Hepatocyte (in vitro differentiated cells): ENCODE measurements around the gene DYRK3. TPM values are rescaled to one million over a fixed set of nuclear protein-coding genes. Genes with fewer than 3 reads are reported as not detected.

ENCODE experiments used
- DNase-seq: peaks from one replicate; pipeline ENCODE4 v3.0.0-alpha.2; 2016; ENCODE audit warnings: low spot score
- H2AFZ ChIP-seq: fragments of 200-600 bp; sonication (generic); 2 replicates; pipeline ENCODE4 v1.6.0; 2016; ENCODE audit warnings: antibody characterized with exemption, mild to moderate bottlenecking
- H3K27ac ChIP-seq: fragments of 200-600 bp; sonication (generic); 2 replicates; pipeline ENCODE4 v1.5.1; 2016; ENCODE audit warnings: mild to moderate bottlenecking
- H3K27me3 ChIP-seq: fragments of 200-600 bp; sonication (generic); 2 replicates; pipeline ENCODE4 v1.6.1; 2016
- H3K36me3 ChIP-seq: fragments of 200-600 bp; sonication (generic); replicated peaks from 2 replicates; pipeline ENCODE4 v1.5.1; 2016; ENCODE audit warnings: low read depth; ENCODE audit not compliant: insufficient read depth
- H3K4me1 ChIP-seq: fragments of 200-600 bp; sonication (generic); 2 replicates; pipeline ENCODE4 v1.5.1; 2016; ENCODE audit warnings: mild to moderate bottlenecking, moderate library complexity; ENCODE audit not compliant: insufficient read depth
- H3K4me2 ChIP-seq: fragments of 200-600 bp; sonication (generic); 2 replicates; pipeline ENCODE4 v1.6.0; 2016
- H3K4me3 ChIP-seq: fragments of 200-600 bp; sonication (generic); 2 replicates; pipeline ENCODE4 v1.5.1; 2016; ENCODE audit warnings: mild to moderate bottlenecking
- H3K79me2 ChIP-seq: fragments of 200-600 bp; sonication (generic); 2 replicates; pipeline ENCODE4 v1.6.0; 2017; ENCODE audit warnings: mild to moderate bottlenecking
- H3K9me2 ChIP-seq: fragments of 200-600 bp; sonication (generic); replicated peaks from 2 replicates; pipeline ENCODE4 v1.6.0; 2017; ENCODE audit warnings: mild to moderate bottlenecking; ENCODE audit not compliant: insufficient read depth
- H3K9me3 ChIP-seq: fragments of 200-600 bp; sonication (generic); 2 replicates; pipeline ENCODE4 v1.5.1; 2016; ENCODE audit warnings: low read depth, mild to moderate bottlenecking
- H4K20me1 ChIP-seq: fragments of 200-600 bp; sonication (generic); 2 replicates; pipeline ENCODE4 v1.6.0; 2016; ENCODE audit warnings: mild to moderate bottlenecking; ENCODE audit not compliant: insufficient read depth, poor library complexity, severe bottlenecking
- EZH2 ChIP-seq: fragments of 200-600 bp; sonication (generic); IDR thresholded peaks from 2 replicates; pipeline ENCODE4 v1.6.1; 2016; ENCODE audit warnings: antibody characterized with exemption, mild to moderate bottlenecking, borderline replicate concordance
- EZH2phosphoT487 ChIP-seq: fragments of 200-600 bp; sonication (generic); IDR thresholded peaks from one replicate; pipeline ENCODE4 v1.6.1; 2018; ENCODE audit warnings: antibody characterized with exemption, mild to moderate bottlenecking, low read depth, moderate library complexity; ENCODE audit not compliant: unreplicated experiment, severe bottlenecking
- WGBS: methylation state at CpG from one replicate; pipeline ENCODE4 v1.1.6; 2016; ENCODE audit warnings: low lambda C conversion rate; ENCODE audit errors: missing lambda C conversion rate; 5-methylcytosine and 5-hydroxymethylcytosine counted together
- polyA plus RNA-seq: library from polyadenylated mRNA; unstranded; fragments of >200 nt; fragmentation: Nextera tagmentation; extraction: Ambion mirVana; gene quantifications from 2 replicates; pipeline ENCODE4 v1.2.1, GENCODE V29; 2016
- total RNA-seq: library from RNA; depleted of rRNA; stranded (reverse); fragments of >200 nt; gene quantifications from 2 replicates; pipeline ENCODE4 v1.2.3, GENCODE V29; 2014
- TF ChIP-seq, protein P1 (sequence below): fragments of 200-600 bp; sonication (generic); IDR thresholded peaks from 2 replicates; pipeline ENCODE4 v1.5.1; 2016; ENCODE audit warnings: antibody characterized with exemption, mild to moderate bottlenecking; ENCODE audit not compliant: poor library complexity

DYRK3 gene
- total and polyA plus RNA-seq, 2 experiments from 2014 or later = 5.8 to 6.2 TPM

DNA sequence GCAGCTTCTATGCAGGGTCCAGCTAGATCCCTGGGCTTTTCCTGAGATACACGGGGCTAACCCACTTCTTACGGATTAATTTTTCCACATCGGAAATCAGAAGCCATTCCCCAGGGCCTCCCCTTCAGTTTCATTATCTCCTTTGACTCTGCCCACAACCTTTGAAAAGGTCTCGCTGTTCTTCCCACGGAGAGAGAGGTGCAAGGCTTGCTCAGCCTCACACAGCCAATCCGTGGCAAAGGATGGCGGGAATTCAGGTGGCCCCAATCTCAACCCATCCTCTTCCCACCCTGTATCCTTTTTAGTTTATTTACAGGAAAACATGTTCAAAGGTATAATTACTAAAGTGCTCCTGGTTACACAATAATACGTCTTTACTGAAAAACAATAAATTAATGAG lies 48.7 kb downstream of the DYRK3 start:
- peak overlapping the region; percentile 40 for H3K4me3 ChIP-seq
- H4K20me1 ChIP-seq = peaks cover 32% of the 10 kb centered on the region
- peak overlapping the region; percentile 78 for H2AFZ ChIP-seq
- H3K4me1 ChIP-seq = peaks cover 33% of the 10 kb centered on the region
- no peaks in the 10 kb centered on the region for H3K27me3 ChIP-seq
- H3K36me3 ChIP-seq = no peaks in the 10 kb centered on the region
- no peak overlapping the region for H3K27ac ChIP-seq
- peaks cover 34% of the 10 kb centered on the region for H3K79me2 ChIP-seq
- H3K9me2 ChIP-seq = no peaks in the 10 kb centered on the region
- H3K4me2 ChIP-seq = peak overlapping the region; percentile 88
- DNase-seq = no peak
- WGBS = 62% methylated on average over 8 of the region's 8 CpGs
- no peaks in the 10 kb centered on the region for H3K9me3 ChIP-seq
- TF ChIP-seq EZH2phosphoT487 (no peak), EZH2 (no peak)

DNA sequence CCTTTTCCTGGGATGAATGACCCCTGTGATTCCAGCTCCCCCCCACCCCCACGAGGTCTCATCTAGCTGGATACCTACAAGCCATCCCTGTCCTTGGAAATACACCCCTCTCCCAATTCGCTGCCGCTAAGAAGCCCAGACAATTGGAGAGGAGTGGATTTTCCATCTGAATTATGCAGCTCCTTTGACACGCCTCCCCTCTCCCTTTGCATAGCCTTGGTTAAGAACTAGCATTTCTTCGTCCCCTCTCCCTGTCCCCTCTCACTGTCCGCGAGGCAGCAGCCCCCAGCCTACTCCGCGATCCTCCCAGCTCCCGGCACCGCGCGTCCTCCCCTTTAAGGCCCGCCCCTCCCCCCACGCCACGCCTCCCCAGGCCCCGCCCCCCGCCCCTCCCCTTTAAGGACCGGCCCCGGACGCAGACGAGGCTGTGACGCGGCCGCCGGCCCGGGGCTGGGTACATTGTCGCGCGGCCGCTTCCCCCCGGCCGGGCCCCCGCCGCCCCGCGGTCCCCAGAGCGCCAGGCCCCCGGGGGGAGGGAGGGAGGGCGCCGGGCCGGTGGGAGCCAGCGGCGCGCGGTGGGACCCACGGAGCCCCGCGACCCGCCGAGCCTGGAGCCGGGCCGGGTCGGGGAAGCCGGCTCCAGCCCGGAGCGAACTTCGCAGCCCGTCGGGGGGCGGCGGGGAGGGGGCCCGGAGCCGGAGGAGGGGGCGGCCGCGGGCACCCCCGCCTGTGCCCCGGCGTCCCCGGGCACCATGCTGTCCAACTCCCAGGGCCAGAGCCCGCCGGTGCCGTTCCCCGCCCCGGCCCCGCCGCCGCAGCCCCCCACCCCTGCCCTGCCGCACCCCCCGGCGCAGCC lies 49.4 kb downstream of the DYRK3 start, which contains the start of gene MAPKAPK2:
Gene MAPKAPK2 (plus strand): TSS at position 428 of the 856 bp plus-strand sequence. CDS start 325 bp downstream, at position 753.
- TF ChIP-seq EZH2phosphoT487 = no peak
- TF ChIP-seq EZH2 = no peak
- Histone ChIP-seq H3K9me2 (no peaks in the 10 kb centered on the region), H3K4me2 (peak within 1 kb of the TSS; percentile 90), H3K4me3 (peak within 1 kb of the TSS; percentile 98), H3K27ac (peak within 1 kb of the TSS; percentile 98), H2AFZ (peak within 1 kb of the TSS; percentile 78), H3K79me2 (peaks cover 41% of the 10 kb centered on the region), H3K36me3 (no peaks in the 10 kb centered on the region), H3K27me3 (no peaks in the 10 kb centered on the region), H3K9me3 (no peaks in the 10 kb centered on the region), H3K4me1 (peaks cover 38% of the 10 kb centered on the region), H4K20me1 (peaks cover 39% of the 10 kb centered on the region)
- WGBS = 0% methylated on average over 11 of the region's 82 CpGs
- peak; percentile 94 for DNase-seq

DNA sequence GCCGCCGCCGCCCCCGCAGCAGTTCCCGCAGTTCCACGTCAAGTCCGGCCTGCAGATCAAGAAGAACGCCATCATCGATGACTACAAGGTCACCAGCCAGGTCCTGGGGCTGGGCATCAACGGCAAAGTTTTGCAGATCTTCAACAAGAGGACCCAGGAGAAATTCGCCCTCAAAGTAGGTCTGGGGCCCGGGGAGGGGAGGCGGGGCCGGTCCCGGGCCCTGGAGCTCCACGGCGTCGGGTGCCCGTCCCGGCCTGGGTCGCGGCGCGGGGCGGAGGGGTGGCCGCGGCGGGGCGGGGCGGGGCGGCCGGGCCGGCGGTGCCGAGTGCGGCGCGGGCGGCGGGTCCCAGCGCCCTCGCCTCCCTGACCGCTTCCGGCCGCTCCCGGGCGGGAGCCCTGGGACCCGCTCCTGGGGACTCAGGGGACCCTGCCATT lies 50.0 kb downstream of the DYRK3 start:
- H2AFZ ChIP-seq = no peak overlapping the region
- H3K9me3 ChIP-seq = no peaks in the 10 kb centered on the region
- TF ChIP-seq EZH2phosphoT487 (no peak), EZH2 (no peak)
- TF ChIP-seq, protein P1, sequence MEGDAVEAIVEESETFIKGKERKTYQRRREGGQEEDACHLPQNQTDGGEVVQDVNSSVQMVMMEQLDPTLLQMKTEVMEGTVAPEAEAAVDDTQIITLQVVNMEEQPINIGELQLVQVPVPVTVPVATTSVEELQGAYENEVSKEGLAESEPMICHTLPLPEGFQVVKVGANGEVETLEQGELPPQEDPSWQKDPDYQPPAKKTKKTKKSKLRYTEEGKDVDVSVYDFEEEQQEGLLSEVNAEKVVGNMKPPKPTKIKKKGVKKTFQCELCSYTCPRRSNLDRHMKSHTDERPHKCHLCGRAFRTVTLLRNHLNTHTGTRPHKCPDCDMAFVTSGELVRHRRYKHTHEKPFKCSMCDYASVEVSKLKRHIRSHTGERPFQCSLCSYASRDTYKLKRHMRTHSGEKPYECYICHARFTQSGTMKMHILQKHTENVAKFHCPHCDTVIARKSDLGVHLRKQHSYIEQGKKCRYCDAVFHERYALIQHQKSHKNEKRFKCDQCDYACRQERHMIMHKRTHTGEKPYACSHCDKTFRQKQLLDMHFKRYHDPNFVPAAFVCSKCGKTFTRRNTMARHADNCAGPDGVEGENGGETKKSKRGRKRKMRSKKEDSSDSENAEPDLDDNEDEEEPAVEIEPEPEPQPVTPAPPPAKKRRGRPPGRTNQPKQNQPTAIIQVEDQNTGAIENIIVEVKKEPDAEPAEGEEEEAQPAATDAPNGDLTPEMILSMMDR = no peak
- peaks cover 47% of the 10 kb centered on the region for H3K79me2 ChIP-seq
- H3K36me3 ChIP-seq = no peaks in the 10 kb centered on the region
- H3K27me3 ChIP-seq = no peaks in the 10 kb centered on the region
- peaks cover 44% of the 10 kb centered on the region for H4K20me1 ChIP-seq
- peak; percentile 66 for DNase-seq
- no peaks in the 10 kb centered on the region for H3K9me2 ChIP-seq
- H3K4me2 ChIP-seq = peak overlapping the region; percentile 90
- H3K4me3 ChIP-seq = peak overlapping the region; percentile 98
- WGBS = 0% methylated on average over 3 of the region's 48 CpGs
- peaks cover 38% of the 10 kb centered on the region for H3K4me1 ChIP-seq
- peak overlapping the region; percentile 98 for H3K27ac ChIP-seq

DNA sequence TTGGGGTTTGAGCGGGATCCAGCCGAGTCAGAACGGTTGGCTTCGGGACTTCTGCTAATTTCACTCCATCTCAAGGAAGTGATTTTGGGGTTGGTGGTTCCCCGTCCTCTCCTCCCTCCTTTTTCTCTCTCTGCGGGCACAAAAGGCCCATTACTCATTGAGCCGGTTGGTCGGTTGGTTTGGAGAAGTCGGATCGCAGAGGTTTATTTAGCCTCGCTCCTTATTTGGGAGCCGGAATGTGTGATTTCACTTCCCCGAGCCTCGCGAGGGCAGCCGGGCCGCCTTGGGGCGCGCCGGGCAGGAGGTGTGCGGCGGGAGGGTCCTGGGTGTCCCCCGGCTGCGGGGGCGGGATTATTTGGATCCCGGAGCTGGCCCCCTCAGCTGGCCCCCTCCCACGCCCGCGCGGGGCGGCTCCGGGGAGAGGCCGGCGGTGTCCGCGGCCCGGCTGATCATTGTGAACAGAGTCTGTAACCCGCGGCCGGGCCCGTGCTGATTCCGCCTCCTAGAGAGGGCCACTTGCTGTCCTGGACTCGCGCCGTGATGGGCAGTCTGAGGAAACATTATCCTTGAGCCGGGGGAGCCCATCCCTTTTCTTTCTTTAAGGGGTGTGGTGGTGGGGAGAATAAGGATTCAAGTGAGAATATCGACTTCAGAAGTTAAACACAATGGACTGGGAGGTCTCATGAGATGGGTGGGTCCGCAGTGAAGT lies 50.6 kb downstream of the DYRK3 start:
- H3K36me3 ChIP-seq = no peaks in the 10 kb centered on the region
- H3K4me3 ChIP-seq = peak overlapping the region; percentile 98
- H3K27ac ChIP-seq = peak overlapping the region; percentile 98
- no peaks in the 10 kb centered on the region for H3K27me3 ChIP-seq
- H3K79me2 ChIP-seq = peaks cover 53% of the 10 kb centered on the region
- H4K20me1 ChIP-seq = peaks cover 50% of the 10 kb centered on the region
- H3K9me3 ChIP-seq = no peaks in the 10 kb centered on the region
- H2AFZ ChIP-seq = peak overlapping the region; percentile 14
- H3K4me1 ChIP-seq = peaks cover 41% of the 10 kb centered on the region
- H3K9me2 ChIP-seq = no peaks in the 10 kb centered on the region
- TF ChIP-seq, protein P1 = no peak
- no peak for TF ChIP-seq EZH2
- TF ChIP-seq EZH2phosphoT487 = no peak
- H3K4me2 ChIP-seq = peak overlapping the region; percentile 90
- under 1% methylated on average over 35 of the region's 48 CpGs for WGBS
- DNase-seq = peak; percentile 77
